ENCODE measurements around the gene CD22.
"Not testable (repeated sequence)": the region's sequence is repeated elsewhere in the genome, so short reads cannot be mapped to it uniquely, and the experiment has no call there.

The CD22 gene

DNA sequence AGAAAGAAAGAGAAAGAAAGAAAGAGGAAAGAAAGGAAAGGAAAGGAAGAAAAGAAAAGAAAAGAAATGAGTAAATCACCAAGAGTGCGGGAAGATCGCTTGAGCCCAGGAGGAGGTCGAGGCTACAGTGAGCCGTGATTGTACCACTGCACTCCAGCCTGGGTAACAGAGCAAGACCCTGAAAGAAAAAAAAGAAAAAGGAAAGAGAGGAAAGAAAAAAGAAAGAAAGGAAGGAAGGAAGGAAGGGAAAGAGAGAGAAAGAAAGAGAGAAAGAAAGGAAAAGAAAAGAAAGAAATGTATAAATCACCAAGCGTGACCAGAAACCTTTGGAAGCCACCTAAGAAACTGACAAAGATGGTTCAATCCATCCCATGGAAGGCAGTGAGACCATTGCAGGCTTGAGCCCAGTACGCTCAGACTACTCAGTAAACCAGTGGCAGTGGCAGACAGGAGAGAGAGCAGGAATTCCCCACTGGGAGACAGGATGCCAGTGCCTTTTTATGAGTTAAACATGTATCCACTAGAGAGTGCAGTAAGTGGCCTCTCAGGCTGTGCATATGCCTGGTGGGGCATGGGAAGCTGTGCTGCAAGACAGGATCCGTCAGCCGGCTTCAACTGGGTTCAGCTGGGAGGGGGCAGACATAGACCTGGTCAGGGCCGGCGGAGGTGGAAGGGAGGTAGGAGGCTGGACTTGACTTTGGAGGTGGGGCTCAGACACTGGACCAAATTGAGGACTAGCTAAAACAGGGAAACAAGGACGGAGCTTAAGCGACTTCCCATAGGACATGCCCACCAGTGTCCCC, 46.7 kb downstream of the CD22 start:
- Histone ChIP-seq H3K4me3 (no peak overlapping the region), H3K27ac (no peak overlapping the region)

DNA sequence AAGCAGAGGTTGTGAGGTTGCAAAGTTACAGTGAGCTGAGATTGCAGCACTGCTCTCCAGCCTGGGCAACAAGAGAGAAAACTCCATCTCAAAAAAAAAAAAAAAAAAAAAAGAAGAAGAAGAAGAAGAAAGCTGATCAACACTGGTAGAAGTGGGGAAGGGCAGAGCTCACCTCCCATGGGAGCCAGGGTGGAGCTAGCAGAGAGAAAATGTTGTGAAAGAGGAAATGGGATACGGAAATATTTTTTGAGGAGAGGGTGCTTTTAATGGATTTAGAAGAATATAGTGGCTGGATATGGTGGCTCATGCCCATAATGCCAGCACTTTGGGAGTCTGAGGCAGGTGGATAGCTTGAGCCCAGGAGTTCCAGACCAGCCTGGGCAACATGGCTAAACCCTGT, 48.7 kb downstream of the CD22 start:
- Histone ChIP-seq H3K27ac (no peak overlapping the region), H3K4me3 (no peak overlapping the region)

DNA sequence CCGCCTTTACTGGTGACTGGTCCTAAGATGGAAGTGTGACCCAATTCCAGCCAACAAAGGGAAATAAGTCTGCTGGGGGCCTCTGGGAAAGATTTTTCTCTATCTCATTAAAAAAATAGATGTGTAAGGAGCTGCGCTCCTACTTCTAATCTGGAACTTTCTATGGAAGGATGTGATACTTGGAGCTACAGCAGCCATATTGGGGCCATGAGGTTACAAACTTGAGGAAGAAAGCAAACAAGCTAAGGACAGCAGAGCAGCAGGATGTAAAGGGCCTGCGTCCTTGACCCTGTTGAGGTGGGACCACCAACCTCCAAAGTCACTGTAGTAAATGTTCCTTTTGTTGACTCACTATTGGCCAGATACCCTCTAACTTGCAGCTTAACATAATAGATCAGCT, 49.4 kb downstream of the CD22 start:
- H3K27ac ChIP-seq, result no peak overlapping the region
- no peak overlapping the region for H3K4me3 ChIP-seq

DNA sequence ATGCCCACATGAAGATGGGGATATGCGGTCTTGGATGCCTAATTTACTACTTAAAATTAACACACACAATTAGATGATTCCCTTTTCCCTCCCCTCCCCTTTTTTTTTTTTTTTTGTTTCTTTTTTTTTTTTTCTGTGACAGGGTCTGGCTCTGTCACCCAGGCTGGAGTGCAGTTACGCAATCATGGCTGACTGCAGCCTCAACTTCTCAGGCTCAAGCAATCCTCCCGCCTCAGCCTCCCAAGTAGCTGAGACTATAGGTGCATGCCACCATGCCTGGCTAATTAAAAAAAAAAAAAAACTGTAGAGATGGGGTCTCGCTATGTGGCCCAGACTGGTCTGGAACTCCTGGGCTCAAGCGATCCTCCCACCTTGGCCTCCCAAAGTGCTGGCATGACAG, 50.6 kb downstream of the CD22 start:
- H3K4me3 ChIP-seq, H3K27ac ChIP-seq: not testable (repeated sequence)

DNA sequence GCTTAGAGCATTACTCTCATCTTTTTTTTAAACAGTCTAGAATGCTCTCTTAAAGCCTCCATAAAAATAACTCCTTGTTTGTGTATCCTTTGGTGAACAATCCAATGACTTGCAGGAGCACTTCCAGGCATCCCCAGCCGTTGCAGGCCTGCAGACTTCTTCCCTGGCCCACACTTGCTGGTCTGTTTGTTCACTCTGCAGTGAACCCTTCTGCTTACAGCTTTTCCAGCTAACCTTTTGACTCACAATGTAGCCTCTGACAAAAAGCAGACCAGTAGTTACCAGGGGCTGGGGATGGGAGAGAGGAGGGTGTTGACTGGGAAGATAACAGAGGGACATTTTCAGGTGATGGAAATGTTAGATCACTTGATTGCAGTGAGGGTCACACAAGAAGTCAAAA, 51.0 kb downstream of the CD22 start:
- Histone ChIP-seq H3K4me3 (no peak overlapping the region), H3K27ac (no peak overlapping the region)

DNA sequence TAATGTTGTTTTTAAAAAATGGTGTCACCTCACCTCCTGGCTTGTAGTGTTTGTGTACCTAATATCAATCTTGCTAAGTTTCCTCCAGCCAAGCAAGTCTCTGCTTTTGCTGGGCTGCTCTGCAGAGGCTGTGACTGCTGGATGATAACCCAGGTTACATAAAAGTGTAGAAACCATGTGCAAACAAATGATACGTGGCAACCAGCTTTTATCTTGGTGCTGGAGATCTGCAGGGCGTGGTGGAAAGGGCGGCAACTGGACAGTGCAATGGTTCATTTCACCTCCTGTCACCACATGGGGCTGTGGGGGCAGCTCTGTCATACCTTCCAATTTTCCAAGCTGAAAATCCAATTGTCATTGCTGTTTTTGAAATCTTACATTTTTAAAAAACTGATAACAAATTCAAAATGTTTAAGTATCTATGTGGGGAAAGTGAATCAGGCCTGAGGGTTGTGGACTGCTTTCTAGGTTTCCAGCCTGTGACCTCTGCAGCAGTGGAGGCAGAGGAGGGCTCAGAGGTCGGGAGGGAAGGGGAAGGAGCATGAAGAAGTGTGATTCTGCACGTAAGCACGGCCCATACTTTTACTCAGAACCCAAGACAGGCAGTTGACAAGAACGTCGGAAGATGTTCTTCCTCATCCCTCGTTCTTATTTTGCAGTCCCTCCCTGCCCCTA, 51.6 kb downstream of the CD22 start:
- Histone ChIP-seq H3K27ac (no peak overlapping the region), H3K4me3 (no peak overlapping the region)

DNA sequence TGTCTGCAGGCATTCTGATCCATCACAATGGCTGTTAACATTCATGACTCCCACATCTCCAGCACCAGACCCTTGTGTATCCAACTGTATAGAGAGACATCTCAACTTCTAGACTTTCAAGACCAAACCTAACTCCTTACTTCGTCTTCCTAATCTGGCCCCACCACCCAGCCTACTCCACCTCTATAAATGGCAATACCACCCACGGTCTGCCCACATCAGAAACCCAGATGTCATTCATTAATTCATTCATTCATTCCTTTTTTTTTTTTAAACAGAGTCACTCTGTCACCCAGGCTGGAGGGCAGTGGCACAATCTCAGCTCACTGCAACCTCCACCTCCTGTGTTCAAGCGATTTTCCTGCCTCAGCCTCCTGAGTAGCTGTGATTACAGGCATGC, 52.3 kb downstream of the CD22 start:
- Histone ChIP-seq H3K27ac (no peak overlapping the region), H3K4me3 (no peak overlapping the region)

DNA sequence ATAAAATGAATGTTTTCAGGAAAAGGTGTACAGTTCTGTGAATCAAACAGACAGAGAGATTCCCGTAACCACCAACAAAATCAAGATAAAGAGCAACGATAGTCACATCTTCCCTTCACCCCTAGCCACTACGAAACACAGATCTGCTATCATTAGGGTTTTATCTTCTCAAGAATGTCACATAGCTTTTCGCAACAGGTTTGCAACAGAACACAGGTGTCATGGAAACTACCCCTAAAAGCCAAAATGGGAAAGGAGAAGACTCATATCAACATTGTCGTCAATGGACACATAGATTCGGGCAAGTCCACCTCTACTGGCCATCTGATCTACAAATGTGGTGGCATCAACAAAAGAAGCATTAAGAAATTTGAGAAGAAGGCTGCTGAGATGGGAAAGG, 52.9 kb downstream of the CD22 start:
- H3K27ac ChIP-seq, result no peak overlapping the region
- no peak overlapping the region for H3K4me3 ChIP-seq

DNA sequence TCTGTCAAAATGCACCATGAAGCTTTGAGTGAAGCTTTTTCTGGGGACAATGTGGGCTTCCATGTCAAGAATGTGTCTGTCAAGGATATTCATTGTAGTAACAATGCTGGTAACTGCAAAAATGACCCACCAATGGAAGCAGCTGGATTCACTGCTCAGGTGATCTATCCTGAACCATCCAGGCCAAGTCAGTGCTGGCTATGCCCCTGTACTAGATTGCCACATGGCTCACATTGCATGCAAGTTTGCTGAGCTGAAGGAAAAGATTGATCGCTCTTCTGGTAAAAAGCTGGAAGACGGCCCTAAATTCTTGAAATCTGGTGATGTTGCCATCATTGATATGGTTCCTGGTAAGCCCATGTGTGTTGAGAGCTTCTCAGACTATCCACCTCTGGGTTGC, 54.5 kb downstream of the CD22 start:
- Histone ChIP-seq H3K4me3 (no peak overlapping the region), H3K27ac (no peak overlapping the region)

DNA sequence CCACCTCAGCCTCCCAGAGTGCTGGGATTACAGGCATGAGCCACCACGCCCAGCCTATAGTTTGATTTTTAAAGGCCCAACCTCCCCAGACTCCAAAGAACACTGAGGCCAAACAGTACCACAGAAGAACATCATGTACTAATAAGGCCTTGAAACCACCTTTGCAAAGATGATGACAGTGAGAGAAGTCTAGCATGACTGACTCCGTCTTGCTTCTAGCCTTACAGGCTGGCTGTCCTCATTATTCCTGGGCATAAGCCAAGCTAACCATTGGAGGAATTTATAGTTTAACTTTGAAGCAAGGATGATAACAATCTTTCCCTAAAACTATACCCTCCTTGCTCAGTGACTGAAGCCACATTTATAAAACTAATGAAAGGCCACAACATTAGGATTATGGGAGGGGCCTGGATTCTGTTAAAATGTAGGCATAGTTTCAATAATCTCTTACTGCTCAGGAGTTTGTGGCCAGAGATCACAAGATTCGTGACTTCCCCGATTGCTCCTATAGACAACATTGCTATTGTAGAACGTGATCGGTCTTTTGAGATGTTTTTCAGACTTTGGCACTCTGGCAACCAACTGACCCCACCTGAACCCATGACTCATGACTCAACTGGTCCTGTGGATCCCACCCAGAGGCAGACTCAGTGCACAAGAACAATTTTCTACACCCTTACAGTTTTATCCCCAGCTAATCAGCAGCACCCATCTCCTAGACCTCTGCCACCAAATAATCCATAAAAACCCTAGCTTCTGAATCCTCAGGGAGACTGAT, 59.5 kb downstream of the CD22 start:
- no peak overlapping the region for H3K4me3 ChIP-seq
- no peak overlapping the region for H3K27ac ChIP-seq

DNA sequence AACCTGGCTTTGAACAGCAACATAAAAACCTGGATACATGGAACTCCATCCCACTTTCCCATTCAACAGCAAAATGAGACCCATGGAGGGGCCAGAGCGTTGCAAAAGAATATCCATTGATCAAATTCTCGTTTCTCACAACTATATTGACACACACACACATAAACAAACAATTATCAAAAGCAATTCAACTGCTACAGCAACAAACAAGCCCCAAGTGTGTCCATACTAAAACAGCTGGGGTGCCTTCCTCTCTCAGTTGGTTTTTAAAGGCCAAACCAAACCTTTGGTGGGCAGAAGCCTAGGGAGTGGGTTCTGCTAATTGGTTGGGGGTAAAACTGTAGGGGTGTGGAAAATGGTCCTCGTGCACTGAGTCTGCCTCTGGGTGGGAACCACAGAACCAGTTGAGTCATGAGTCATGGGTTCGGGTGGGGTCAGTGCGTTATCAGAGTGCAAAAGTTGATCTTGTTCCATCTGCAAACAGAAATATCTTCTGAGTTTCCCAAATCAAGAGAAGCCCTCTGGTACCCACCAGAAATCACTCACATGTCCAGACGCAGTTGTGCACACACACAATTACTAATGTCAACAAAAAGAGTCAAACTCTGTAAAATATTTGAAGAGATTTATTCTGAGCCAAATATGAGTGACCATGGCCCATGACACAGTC, 60.3 kb downstream of the CD22 start:
- Histone ChIP-seq H3K27ac (no peak overlapping the region), H3K4me3 (no peak overlapping the region)

DNA sequence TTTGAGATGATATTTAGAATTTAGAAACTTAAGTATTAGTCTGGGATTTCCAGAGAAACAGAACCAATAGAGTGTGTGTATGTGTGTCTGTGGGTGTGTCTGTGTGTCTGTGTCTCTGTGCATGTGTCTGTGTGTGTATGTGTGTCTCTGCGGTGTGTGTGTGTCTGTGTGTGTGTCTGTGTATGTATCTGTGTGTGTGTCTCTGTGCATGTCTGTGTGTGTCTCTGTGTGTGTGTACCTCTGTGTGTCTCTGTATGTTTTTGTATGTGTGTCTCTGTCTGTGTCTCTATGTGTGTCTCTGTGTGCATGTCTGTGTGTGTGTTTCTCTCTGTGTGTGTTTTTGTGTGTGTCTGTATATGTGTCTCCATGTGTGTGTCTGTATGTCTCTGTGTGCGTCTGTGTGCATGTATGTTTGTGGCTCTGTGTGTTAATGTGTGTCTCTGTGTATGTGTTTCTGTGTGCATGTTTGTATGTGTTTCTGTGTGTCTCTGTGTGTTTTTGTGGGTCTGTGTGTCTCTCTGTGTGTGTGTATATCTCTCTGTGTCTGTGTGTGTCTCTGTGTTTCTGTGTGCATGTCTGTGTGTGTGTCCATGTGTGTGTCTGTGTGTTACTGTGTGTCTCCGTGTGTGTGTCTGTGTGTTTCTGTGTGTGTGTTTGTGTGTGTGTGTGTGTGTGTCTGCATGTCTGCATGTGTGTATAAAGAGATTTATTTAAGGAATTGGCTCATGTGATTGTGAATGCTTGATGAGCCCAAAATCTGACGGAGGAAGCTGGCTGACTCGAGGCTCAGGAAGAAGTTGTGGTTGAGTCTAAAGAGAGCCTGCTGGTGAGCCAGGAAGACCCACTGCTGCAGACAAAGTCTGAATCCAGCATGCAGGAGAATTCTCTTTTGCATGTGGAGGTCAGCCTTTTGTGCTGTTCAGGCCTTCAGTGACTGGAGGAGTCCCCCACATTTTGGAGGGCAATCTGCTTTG, 64.0 kb downstream of the CD22 start:
- no peak overlapping the region for H3K27ac ChIP-seq

DNA sequence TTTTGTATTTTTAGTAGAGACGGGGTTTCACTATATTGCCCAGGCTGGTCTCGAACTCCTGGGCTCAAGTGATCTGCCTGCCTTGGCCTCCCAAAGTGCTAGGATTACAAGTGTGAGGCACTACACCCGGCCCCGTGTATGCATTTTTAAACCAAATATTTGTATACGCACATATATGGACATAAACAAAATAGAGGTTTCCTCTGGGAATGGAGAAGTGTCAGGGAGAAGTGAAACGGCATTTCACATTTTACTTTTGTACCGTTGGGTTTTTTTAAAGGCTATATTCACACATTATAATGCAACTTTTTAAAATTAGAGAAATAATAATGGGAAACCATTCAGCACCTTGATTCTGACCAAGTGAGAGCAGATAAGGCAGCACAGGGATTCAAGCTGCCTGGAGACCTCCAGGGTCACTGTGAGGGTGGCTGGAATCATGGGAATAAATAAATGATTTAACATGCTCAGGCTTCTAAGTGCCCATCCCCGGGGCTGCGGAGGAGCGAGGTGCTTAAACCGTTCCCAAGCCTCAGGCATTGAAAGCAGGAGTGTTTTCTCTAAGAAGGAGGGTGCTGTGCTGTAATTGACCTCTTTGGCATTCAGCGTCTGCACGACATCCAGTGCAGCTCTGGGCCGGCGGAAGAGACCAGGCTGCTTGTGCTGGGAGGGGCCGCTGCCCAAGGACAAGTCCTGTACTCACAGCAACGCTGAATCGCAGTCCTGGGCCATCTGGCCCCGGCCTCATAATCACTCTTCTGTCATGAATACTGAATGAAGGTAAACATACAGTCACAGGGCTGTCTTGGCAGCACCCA, 66.6 kb downstream of the CD22 start:
- no peak overlapping the region for H3K27ac ChIP-seq

More for the DNA sequence above, 64.0 kb downstream of the CD22 start:
- no peak overlapping the region for H3K4me3 ChIP-seq

DNA sequence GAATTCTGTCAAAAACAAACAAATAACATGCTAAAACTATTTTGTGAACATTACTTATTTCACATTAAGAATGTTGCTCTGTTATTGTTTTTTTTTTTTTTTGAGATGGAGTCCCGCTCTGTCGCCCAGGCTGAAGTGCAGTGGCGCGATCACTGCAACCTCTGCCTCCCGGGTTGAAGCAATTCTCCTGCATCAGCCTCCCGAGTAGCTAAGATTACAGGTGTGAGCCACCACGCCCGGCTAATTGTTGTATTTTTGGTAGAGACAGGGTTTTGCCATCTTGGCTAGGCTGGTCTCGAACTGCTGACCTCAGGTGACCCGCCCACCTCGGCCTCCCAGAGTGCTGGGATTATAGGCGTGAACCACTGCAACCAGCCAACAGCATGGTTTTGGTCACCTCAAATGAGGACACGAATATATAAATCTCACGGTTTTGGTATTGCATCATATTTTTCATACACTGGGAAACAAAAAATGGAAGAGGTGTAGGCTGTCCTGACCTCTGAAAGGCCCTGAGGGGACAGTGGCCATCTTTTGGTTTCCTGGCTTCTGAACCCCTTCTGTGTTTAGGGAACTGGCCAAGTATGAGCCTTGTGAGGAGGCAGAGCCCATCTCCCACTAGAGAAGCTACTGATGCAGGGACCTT, 67.4 kb downstream of the CD22 start:
- H3K27ac ChIP-seq, result no peak overlapping the region
- H3K4me3 ChIP-seq, result no peak overlapping the region

More for the DNA sequence above, 66.6 kb downstream of the CD22 start:
- no peak overlapping the region for H3K4me3 ChIP-seq

Measured in skin epidermis (tissue), 12 donors.